Effector memory CD8-positive, alpha-beta T cell (primary cell): ENCODE measurements around the gene CDH4.

Source experiments
- ATAC-seq: fragments of 150-1000 bp; cut with Tn5 transposase; replicated peaks from 2 replicates; pipeline ENCODE4 v1.10.0; 2021; ENCODE audit warnings: mild to moderate bottlenecking, moderate library complexity
- DNase-seq, 3 experiments: peaks; one replicate each; pipeline ENCODE4 v3.0.0; 2021
- H3K27ac Mint-ChIP-seq, 2 donors: one replicate each; pipeline ENCODE4 v1.8.0; 2022; ENCODE audit warnings: mild to moderate bottlenecking in 2 of 2, mixed read lengths in 2 of 2, moderate library complexity in 2 of 2
- H3K27me3 Mint-ChIP-seq, 2 donors: one replicate each; pipeline ENCODE4 v1.8.0; 2022; ENCODE audit warnings: mixed read lengths in 2 of 2
- H3K36me3 Mint-ChIP-seq: one replicate; pipeline ENCODE4 v1.8.0; 2022; ENCODE audit warnings: mild to moderate bottlenecking, moderate library complexity, mixed read lengths; ENCODE audit not compliant: insufficient read depth
- H3K4me1 Mint-ChIP-seq, 2 donors: one replicate each; pipeline ENCODE4 v1.8.0; 2022; ENCODE audit warnings: low read depth in 2 of 2, mixed read lengths in 2 of 2
- H3K4me3 Mint-ChIP-seq, 2 donors: one replicate each; pipeline ENCODE4 v1.8.0; 2022; ENCODE audit warnings: mild to moderate bottlenecking in 2 of 2, mixed read lengths in 2 of 2, moderate library complexity in 2 of 2
- H3K9me3 Mint-ChIP-seq, 2 donors: one replicate each; pipeline ENCODE4 v1.8.0; 2022; ENCODE audit warnings: mixed read lengths in 2 of 2

CDH4 gene

DNA sequence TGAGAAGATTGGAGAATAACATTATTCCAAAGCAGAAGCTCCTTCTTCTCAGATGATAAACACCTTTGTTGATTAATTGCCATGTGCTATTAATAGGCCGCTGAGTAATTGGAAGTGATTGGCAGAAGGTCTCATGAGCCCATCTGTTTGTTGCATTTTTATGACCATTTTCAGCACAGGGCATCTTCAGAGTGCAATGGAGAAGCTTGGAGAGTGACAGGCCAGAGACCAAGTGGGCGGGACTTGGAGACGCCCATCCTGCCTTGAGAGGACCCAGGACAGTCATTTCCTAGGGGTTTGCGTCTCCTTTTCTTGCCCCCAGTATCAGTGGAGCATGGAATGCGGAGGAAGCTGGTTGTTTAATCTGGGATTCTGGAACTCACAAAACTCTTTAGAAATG lies 89.5 kb downstream of the CDH4 start:
- H3K4me1 Mint-ChIP-seq, result no peaks in the 10 kb centered on the region
- peaks cover 2% of the 10 kb centered on the region for H3K36me3 Mint-ChIP-seq
- peaks cover 0 to 31% of the 10 kb centered on the region in 2 donors for H3K27me3 Mint-ChIP-seq
- H3K4me3 Mint-ChIP-seq, result no peak overlapping the region
- no peak overlapping the region for H3K27ac Mint-ChIP-seq
- H3K9me3 Mint-ChIP-seq, result no peaks in the 10 kb centered on the region
- DNase-seq (no peak), ATAC-seq (no peak)

DNA sequence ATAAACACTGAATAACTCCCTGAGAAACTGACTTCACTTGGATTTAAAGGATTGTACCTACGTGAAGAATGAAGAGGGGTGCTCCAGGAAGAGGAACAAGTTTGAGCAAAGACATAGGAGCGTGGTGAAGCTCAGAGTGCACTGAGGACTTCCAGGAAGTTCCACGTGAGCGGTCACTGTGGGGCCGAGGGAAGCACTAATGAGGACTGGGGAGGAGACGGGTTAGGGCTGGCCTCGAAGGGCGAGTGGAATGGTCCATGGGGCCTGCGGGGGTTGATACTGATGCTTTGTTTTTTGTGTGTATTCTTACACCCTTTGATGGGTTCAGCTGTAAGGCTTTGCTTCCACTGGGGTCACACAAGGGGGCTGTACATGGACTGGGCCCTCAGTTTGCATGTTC lies 91.9 kb downstream of the CDH4 start:
- peaks cover 2% of the 10 kb centered on the region for H3K36me3 Mint-ChIP-seq
- DNase-seq (no peak), ATAC-seq (no peak)
- no peak overlapping the region for H3K27ac Mint-ChIP-seq
- no peaks in the 10 kb centered on the region for H3K9me3 Mint-ChIP-seq
- H3K4me3 Mint-ChIP-seq, result no peak overlapping the region
- no peaks in the 10 kb centered on the region for H3K4me1 Mint-ChIP-seq
- H3K27me3 Mint-ChIP-seq, result peaks cover 0 to 31% of the 10 kb centered on the region in 2 donors

DNA sequence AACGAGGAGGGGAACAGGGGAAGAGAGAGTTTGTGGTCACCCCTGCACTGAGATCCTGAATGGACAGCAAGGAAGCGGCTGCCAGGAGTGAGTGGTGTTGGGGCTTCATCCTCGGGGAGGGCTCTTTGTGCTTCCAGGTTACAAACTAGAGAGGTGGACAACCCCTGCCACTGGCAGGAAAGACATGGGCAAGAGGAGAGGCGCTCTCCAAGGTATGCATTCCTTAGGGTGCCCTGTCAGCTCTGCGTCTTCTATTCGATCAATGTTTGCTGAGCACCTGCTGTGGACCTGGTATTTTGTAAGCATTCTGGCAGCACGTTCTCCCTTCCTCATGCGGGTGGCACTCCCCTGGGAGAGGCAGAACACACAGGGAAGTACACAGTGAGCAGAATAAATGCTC lies 93.6 kb downstream of the CDH4 start:
- H3K9me3 Mint-ChIP-seq, result no peaks in the 10 kb centered on the region
- no peak for DNase-seq

DNA sequence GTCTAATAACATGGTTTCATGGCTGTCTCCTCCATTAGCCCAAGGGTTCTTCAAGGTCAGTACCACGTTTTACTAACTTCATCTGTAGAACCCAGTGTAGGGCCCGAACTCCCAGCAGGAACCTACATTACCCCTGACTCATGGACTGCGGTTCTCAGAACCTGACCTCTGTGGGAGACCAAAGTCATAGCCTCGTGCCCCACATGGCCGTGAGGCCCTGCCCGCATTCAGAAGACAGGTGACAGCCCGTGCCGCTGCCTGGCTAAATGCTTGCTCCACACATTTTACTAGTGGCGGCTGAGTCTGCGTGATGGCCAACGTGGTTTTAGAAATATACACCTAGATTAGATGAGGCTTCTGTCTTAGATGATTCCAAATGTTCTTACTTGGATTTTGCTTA lies 94.9 kb downstream of the CDH4 start:
- H3K27ac Mint-ChIP-seq, result no peak overlapping the region
- peaks cover 0 to 21% of the 10 kb centered on the region in 2 donors for H3K27me3 Mint-ChIP-seq
- no peak for ATAC-seq
- no peaks in the 10 kb centered on the region for H3K4me1 Mint-ChIP-seq
- no peaks in the 10 kb centered on the region for H3K9me3 Mint-ChIP-seq
- H3K4me3 Mint-ChIP-seq, result no peak overlapping the region
- H3K36me3 Mint-ChIP-seq, result peaks cover 2% of the 10 kb centered on the region
- no peak for DNase-seq

More for the DNA sequence above, 93.6 kb downstream of the CDH4 start:
- no peak for ATAC-seq
- H3K4me1 Mint-ChIP-seq, result no peaks in the 10 kb centered on the region
- peaks cover 2% of the 10 kb centered on the region for H3K36me3 Mint-ChIP-seq
- H3K27me3 Mint-ChIP-seq, result peaks cover 0 to 21% of the 10 kb centered on the region in 2 donors
- H3K27ac Mint-ChIP-seq, result no peak overlapping the region
- no peak overlapping the region for H3K4me3 Mint-ChIP-seq

DNA sequence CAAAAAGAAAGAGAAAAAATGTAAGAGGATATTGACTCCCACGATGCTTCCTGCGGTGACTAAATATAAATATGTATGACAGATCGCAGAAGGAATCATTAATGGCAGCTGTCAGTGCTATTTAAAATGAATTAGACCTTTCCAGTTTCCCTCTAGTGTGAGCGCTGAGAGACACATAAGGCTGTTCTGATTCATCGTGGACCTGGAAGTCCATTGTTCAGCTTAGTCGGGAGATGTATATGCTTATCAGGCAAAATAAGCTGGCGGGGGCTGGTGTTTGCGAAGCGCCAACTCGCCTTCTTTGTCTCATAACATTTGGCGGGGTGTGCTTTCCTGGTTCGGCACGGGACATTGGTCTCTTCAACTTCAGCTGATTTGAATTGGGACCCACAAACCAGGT lies 95.4 kb downstream of the CDH4 start:
- Mint-ChIP-seq H3K27me3 (peaks cover 0 to 21% of the 10 kb centered on the region in 2 donors), H3K4me3 (no peak overlapping the region), H3K27ac (no peak overlapping the region), H3K9me3 (no peaks in the 10 kb centered on the region), H3K36me3 (peaks cover 2% of the 10 kb centered on the region), H3K4me1 (no peaks in the 10 kb centered on the region)
- ATAC-seq (no peak), DNase-seq (no peak)

DNA sequence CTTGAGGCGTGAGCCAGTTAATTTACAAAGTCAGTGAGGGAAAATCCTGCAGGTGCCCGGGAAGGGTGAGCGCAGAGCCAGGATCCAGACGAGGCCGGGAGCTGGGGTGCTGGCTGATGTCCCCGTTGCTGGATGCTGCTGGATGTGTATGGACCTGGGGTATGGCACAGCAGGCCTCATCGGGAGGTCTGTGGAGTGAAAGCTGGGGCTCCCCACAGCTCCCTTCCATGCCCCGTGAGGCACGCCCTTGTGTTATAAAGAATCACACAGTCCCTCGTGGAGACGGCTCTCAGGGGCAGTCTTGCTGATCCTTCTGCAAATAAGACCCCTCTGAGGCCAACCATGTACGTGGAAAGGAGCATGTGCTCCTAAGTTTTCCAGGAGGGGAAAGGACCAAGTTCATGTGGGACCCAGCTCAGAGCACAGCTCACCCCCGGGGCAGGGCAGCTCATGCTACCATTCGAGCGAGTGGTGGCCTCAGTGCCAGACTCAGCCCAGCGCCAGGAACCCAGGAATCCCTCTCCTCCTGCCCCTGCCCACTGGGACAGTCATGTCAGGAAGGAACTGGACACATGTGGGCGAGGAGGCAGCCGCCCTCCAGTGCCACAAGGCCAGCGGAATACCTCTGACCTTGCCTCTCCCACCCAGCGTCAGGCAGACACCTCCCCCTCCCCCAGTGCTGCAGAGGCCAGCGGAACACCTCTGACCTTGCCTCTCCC lies 97.5 kb downstream of the CDH4 start:
- Mint-ChIP-seq H3K36me3 (peaks cover 2% of the 10 kb centered on the region), H3K27me3 (peaks cover 0 to 25% of the 10 kb centered on the region in 2 donors), H3K4me3 (no peak overlapping the region), H3K4me1 (no peaks in the 10 kb centered on the region), H3K9me3 (no peaks in the 10 kb centered on the region), H3K27ac (no peak overlapping the region)
- DNase-seq (no peak), ATAC-seq (no peak)

DNA sequence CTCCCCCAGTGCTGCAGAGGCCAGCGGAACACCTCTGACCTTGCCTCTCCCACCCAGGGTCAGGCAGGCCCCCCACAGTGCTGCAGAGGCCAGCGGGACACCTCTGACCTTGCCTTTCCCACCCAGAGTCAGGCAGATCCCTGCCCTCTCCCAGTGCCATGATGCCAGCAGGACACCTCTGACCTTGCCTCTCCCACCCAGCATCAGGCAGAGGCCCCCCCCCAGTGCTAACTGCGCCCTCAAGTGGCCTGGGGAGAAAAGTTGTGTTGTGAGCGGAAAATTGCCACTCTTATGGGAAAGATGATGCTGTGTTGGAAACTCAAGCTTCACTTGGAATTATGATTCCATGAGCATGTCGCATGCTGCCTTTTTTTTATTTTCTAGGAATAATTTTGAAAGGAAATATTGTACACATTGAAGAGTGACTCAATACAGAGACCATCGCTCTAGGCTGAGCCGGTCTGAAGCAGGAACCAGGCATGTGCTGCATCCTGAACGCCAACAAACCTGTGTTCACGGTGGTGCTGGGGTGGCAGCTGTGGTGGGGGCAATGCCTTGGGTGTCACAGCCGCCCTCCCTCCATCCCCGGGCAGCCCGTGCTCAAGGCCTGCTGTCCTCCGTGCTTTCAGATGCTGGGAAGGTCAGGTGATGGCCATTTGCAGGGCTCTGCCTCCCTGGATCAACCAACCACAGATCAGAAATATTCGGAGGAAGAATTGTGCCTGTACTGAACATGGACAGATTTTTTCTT lies 98.6 kb downstream of the CDH4 start:
- Mint-ChIP-seq H3K9me3 (no peaks in the 10 kb centered on the region), H3K4me3 (no peak overlapping the region), H3K27ac (no peak overlapping the region), H3K4me1 (no peaks in the 10 kb centered on the region), H3K36me3 (peaks cover 2% of the 10 kb centered on the region), H3K27me3 (peaks cover 0 to 30% of the 10 kb centered on the region in 2 donors)
- DNase-seq (no peak), ATAC-seq (no peak)

DNA sequence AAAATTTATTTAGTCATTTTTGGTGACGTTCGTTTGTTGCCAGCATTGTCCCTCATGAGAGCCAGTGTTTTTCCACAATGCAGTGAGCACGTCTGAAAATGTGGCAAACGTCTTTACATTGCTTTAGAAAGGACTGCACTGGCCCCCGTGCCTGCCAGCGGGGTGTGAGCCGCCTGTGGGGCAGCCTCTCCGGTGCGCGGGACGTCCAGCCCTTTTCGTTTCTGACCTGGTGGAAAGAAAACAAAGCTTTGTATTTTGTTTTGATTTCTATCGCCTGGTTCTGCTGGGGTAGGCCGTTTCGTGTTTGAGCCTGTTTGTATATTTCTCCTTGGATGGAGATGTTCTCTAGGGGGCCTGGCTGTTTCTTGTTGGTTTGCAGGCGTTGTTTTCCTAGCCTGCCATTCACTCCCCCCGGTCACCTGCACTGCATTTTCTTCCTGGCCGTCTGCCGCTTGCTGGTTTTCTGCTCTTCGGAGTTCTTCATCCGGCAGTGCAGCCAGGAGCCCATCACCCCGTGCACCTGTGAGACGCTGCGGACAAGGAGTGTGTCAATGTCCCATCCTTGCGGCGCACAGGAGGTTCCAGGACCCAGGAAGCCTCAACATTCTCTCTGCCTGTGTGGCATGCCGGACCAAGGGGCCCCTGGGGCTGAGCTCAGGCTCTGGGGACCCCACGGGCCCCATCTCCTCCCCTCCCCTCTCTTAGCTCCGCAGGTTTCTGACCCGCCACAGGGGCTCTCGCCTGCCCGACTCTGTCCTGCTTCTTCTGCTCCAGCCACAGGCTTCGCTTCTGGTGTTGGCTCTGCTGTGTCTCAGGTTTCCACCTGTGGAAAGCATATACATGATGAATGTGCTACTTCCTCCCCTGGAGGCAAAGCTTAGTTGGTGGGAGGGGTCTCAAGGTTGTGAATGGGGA lies 100.5 kb downstream of the CDH4 start:
- H3K4me1 Mint-ChIP-seq, result no peaks in the 10 kb centered on the region
- H3K36me3 Mint-ChIP-seq, result no peaks in the 10 kb centered on the region
- peaks cover 0 to 2% of the 10 kb centered on the region in 2 donors for H3K9me3 Mint-ChIP-seq
- H3K4me3 Mint-ChIP-seq, result no peak overlapping the region
- peaks cover 6 to 36% of the 10 kb centered on the region in 2 donors for H3K27me3 Mint-ChIP-seq
- no peak overlapping the region for H3K27ac Mint-ChIP-seq
- ATAC-seq (no peak), DNase-seq (no peak)

DNA sequence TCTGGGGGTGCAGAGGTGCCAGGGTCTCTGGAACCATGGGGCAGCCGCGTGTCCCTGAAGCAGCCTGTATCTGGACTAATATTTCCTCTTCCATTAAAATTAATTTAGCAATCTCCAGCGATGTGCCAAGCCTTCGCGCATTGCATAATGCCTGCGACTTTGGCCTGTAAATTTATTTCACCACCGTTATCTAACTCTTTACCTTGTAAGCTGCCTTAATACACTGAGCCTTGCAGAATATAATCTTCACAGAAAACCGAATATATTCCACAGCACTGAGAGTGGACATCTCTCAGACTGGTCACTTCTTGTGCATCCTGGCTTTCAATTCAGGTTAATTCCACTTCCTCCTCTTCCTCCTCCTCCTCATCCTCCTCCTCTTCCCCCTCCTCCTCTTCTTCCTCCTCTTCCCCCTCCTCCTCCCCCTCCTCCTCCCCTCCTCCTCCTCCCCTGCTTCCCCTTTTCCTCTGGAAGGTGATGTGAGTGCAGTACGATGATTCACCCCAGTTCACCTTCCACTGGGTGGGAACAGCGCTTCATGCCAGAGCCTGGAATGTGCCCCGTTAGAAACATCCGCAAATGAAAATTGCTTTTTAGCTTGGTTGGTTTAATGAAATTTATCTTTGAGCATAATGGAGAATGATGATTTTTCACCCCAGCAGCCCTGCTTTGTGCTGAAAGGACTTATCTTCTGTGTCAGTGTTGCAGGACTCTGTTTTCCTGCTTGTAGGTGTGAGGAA lies 101.4 kb downstream of the CDH4 start:
- H3K4me1 Mint-ChIP-seq, result no peaks in the 10 kb centered on the region
- H3K27ac Mint-ChIP-seq, result no peak overlapping the region
- H3K36me3 Mint-ChIP-seq, result no peaks in the 10 kb centered on the region
- DNase-seq, result no peak
- H3K9me3 Mint-ChIP-seq, result peaks cover 0 to 2% of the 10 kb centered on the region in 2 donors
- no peak for ATAC-seq
- H3K27me3 Mint-ChIP-seq, result peaks cover 6 to 45% of the 10 kb centered on the region in 2 donors
- H3K4me3 Mint-ChIP-seq, result no peak overlapping the region

DNA sequence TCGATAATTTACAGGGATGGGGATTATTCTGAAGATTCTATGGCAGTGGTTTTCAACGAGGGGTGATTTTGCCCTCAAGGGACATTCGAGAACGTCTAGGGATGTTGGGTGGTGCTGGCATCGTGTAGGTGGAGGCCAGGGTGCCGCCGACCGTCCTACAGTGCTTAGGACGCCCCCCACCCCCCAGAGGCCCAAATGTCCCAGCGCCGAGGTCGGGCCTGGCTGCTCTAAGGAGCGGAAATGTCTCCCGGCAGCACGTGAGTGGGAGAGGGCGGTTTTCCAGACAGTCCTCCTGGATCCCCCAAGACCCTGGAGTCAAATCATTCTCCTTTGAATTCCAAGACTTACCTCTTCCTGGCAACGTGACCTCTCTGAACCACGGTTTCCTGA lies 101.9 kb downstream of the CDH4 start:
- Mint-ChIP-seq H3K27ac (no peak overlapping the region), H3K4me1 (no peaks in the 10 kb centered on the region), H3K27me3 (peaks cover 6 to 45% of the 10 kb centered on the region in 2 donors), H3K36me3 (no peaks in the 10 kb centered on the region), H3K4me3 (no peak overlapping the region), H3K9me3 (peaks cover 0 to 2% of the 10 kb centered on the region in 2 donors)
- no peak for ATAC-seq
- DNase-seq, result no peak

DNA sequence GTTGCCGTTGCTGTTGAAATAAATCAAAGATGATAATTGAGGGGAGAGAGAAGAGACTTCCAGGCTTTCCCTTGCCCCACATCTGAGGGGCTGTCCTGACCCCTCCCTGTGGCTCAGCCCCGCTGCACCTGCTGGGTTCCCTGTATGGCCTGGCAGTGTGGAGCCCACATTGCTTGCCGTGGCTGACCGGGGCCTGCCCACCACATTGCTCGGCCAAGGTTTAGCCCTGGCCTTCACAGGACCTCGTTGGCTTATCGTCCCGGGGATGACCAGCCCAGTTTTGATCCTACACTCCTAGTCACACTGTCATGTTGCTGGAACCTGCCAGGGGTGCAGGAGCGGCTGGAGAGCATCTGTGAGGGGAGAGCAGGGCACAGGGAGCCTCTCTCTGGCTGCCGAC lies 102.4 kb downstream of the CDH4 start:
- Mint-ChIP-seq H3K4me3 (no peak overlapping the region), H3K27me3 (peaks cover 6 to 45% of the 10 kb centered on the region in 2 donors), H3K9me3 (peaks cover 0 to 2% of the 10 kb centered on the region in 2 donors), H3K27ac (no peak overlapping the region), H3K36me3 (no peaks in the 10 kb centered on the region), H3K4me1 (no peaks in the 10 kb centered on the region)
- DNase-seq (no peak), ATAC-seq (no peak)

DNA sequence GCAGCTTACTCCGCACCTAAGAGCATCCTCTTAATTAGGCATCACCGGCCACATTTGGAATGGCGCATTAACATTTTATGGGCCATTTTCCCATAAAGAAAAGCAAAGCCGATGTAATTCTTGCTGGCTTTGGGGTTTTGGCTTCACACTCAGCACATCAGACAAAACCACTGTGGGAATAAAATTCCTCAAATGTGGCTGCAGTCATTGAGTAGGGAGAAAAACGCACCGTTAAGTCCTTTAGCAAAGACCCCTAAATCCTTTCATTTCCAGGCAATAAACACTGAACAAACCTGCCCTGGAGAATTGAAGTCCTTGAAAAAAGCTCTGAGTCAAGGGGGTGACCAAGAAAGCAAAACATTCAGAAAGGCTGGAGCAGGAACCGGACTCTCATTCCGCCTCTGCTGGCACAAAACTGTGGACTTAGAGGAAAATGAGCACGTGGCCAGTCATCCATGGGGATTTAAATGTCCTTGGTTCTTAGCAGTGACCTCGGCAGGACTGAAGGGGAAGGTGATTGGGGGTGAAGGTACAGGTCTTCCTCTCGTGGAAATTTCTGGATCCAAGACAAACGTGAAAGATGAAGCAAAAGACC lies 102.9 kb downstream of the CDH4 start:
- Mint-ChIP-seq H3K9me3 (peaks cover 0 to 2% of the 10 kb centered on the region in 2 donors), H3K36me3 (no peaks in the 10 kb centered on the region), H3K27ac (no peak overlapping the region), H3K4me3 (no peak overlapping the region), H3K27me3 (peaks cover 6 to 49% of the 10 kb centered on the region in 2 donors), H3K4me1 (no peaks in the 10 kb centered on the region)
- ATAC-seq (no peak), DNase-seq (no peak)
